GM18511 (cell line): ENCODE measurements around the gene OR1J2.

ENCODE experiments used
- ATAC-seq: cut with Tn5 transposase; IDR thresholded peaks from one replicate; pipeline ENCODE4 v1.9.1; 2021; ENCODE audit warnings: mild to moderate bottlenecking, moderate library complexity; ENCODE audit not compliant: unreplicated experiment

Gene OR1J2

DNA sequence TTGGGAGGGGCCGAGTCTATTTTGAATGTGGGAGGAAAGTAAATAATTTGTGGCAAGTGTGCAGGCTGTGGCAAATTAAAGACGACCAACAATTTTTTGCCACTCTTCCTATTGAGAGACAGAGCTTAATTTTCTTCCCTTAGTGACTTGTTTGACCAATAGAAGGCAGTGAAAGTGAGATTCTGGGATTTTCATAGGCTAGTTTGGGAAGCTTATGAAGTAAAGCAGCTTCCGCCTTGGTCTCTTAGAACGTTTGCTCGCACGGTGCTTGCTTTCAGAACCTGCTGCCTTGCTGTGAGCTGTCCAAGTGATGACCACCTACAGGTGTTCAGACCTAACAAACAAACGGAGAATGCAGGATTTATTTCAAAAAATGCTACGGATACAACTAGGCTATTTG, 35.6 kb downstream of the OR1J2 start:
- no peak for ATAC-seq

DNA sequence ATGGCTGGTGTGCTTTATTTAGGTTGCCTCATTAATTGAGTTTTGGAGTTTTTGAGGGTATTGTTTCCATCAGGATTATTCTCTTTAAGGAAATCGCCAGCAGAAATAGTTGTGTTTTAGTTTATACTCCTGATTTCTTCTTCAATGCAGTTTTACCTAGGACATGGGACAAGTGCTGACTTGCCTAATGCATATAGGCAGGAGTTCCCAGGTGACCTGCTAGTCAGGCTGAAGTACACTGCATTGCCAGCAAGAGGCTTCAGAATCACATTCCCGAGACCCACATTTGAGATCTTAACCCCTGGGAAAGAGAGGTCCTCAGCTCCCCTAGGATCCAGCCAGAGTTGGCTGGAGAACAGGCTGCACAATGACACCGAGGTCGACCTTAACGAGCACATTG, 40.8 kb downstream of the OR1J2 start:
- no peak for ATAC-seq

DNA sequence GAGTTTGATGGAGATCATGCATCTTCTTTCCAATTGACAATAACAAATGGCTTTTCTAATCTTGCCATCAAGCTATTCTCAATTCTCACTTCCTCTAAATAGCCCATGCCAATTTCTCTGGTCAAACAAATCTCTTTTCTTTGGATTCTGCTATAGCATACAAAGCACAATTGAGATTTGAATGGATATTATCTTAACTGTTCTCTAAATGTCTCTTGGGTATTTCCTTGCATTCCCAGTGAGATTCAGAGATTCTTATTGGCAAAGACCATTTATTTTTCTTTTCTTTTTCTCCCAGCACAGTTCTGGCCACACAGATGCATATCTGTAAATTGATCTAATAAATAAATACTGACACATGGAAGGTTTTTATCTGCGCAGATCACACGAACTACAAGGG, 42.2 kb downstream of the OR1J2 start, which contains the start of gene OR1N2:
OR1N2 (plus strand) TSS at position 301 of the 400 bp plus-strand sequence. CDS start 100 bp downstream, outside the sequence.
- no peak for ATAC-seq
